ENCODE results near the gene ASXL1.
"Not testable (repeated sequence)": the region's sequence is repeated elsewhere in the genome, so short reads cannot be mapped to it uniquely, and the experiment has no call there.

The ASXL1 gene

DNA sequence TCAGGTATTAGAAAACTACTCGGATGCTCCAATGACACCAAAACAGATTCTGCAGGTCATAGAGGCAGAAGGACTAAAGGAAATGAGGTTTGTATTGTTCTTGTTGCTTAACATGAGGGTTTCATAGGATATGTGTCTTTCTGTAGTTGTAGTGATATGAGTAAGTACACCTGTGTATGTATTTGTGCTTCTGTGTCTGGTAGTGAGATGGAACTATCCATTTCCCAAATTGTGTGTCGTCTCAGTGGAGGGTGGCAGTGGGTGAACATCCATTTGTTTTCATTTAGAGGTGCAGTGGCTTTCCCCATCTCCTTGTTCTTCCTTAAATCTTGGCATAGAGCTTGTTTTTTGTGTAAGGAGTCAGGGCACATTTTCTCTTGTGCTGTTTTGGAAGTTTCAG lies 8.2 kb downstream of the ASXL1 start:
- DNase-seq (no peak), ATAC-seq (peak; percentile 91)
- no peaks in the 10 kb centered on the region for H3K27me3 Mint-ChIP-seq
- peaks cover 77% of the 10 kb centered on the region for H3K4me1 Mint-ChIP-seq
- H3K9me3 Mint-ChIP-seq, result no peaks in the 10 kb centered on the region
- peak overlapping the region; percentile 3 to 19 for H3K27ac Mint-ChIP-seq
- peak overlapping the region; percentile 19 to 43 for H3K4me3 Mint-ChIP-seq

DNA sequence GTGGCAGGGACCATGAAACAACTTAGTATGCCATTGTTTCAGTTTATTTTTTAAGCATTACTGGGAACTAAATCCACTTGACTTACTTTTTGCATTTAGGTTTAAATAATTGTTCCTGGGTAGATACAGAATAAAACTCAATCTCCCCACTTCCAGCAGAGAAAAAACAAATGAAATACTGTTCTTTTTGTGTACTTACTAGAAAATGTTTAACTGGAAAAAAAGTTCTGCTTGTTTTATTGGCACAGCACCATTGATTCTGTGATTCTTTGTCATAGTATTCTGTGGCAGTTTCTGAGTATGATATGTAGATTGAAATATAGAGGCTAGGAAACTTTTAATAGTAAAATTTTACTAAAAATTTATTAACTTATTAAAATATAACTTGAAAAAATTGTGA lies 10.2 kb downstream of the ASXL1 start:
- H3K27ac Mint-ChIP-seq, result no peak overlapping the region
- no peaks in the 10 kb centered on the region for H3K27me3 Mint-ChIP-seq
- H3K4me1 Mint-ChIP-seq, result peaks cover 58% of the 10 kb centered on the region
- DNase-seq (no peak), ATAC-seq (no peak)
- no peaks in the 10 kb centered on the region for H3K9me3 Mint-ChIP-seq
- H3K4me3 Mint-ChIP-seq, result no peak overlapping the region

DNA sequence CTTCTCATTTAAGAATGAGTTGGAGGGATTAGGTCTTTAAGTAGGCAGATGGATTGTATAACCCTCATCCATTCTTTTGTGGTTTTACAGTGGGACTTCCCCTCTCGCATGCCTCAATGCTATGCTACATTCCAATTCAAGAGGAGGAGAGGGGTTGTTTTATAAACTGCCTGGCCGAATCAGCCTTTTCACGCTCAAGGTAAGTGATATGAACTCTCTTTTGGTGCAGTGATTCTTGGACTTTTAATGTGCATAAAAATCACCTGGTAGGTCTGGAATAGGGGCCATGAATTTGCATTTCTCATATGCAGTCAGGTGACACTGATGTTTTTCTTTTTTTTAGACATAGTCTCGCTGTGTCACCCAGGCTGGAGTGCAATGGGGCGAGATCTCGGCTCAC lies 10.8 kb downstream of the ASXL1 start:
- no peaks in the 10 kb centered on the region for H3K27me3 Mint-ChIP-seq
- H3K4me1 Mint-ChIP-seq, result peaks cover 52% of the 10 kb centered on the region
- DNase-seq, result no peak
- ATAC-seq, result peak; percentile 41
- no peaks in the 10 kb centered on the region for H3K9me3 Mint-ChIP-seq
- H3K27ac Mint-ChIP-seq, result no peak overlapping the region
- no peak overlapping the region for H3K4me3 Mint-ChIP-seq

DNA sequence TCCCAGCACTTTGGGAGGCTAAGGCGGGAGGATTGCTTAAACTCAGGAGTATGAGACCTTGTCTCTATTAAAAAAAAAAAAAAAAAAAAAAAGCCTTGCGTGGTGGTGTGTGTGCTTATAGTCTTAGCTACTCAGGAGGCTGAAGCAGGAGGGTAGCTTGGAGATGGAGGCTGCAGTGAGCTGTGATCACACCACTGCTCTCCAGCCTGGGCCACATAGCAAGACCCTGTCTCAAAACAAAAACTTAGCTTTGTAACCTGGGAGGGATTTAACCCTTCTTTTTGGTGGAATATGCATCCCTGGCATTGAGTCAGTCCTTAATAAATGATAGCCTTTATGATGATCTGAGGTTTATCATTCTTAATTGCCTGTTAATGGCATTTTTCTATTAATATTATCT lies 12.8 kb downstream of the ASXL1 start:
- no peaks in the 10 kb centered on the region for H3K9me3 Mint-ChIP-seq
- ATAC-seq (no peak), DNase-seq (no peak)
- H3K4me3 Mint-ChIP-seq, result no peak overlapping the region
- peaks cover 33% of the 10 kb centered on the region for H3K4me1 Mint-ChIP-seq
- no peak overlapping the region for H3K27ac Mint-ChIP-seq
- H3K27me3 Mint-ChIP-seq, result no peaks in the 10 kb centered on the region

DNA sequence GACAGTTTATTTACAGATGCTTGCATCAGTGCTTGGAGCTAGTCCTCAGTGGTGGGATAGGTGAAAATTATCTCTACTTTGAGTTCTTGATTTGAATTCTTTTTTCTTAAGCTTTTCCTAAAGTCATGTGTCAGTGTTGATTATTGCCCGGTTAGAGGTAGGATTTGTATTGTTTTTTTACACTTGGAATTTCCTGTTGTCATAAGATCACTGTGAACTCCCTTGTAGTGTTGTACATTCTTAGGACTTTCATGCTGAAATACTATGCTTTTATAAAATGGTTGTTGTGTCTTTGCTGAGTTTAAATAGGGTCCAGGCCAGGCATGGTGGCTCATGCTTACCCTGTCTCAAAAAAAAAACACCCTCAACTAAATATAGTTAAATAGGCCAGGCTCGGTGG lies 20.3 kb downstream of the ASXL1 start:
- Mint-ChIP-seq H3K27ac (peak overlapping the region in 1 of 2 donors; percentile 36), H3K4me1 (peaks cover 10% of the 10 kb centered on the region), H3K9me3 (no peaks in the 10 kb centered on the region), H3K4me3 (no peak overlapping the region), H3K27me3 (no peaks in the 10 kb centered on the region)
- DNase-seq (no peak), ATAC-seq (no peak)

DNA sequence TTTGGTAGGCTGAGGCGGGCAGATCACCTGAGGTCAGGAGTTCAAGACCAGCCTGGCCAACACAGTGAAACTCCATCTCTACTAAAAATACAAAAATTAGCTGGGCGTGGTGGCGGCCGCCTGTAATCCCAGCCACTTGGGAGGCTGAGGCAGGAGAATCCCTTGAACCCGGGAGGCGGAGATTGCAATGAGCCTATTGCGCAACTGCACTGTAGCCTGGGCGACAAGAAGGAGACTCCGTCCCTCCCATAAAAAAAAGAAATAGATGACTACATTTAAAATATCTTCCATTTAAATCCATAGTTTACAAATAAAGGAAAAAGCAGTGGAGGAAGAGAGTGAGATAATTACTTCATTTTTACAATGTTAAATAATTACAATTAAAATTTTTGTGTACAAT lies 21.9 kb downstream of the ASXL1 start:
- H3K9me3 Mint-ChIP-seq, H3K27me3 Mint-ChIP-seq, H3K4me3 Mint-ChIP-seq, DNase-seq, ATAC-seq, H3K27ac Mint-ChIP-seq: not testable (repeated sequence)
- peaks cover 26% of the 10 kb centered on the region for H3K4me1 Mint-ChIP-seq

DNA sequence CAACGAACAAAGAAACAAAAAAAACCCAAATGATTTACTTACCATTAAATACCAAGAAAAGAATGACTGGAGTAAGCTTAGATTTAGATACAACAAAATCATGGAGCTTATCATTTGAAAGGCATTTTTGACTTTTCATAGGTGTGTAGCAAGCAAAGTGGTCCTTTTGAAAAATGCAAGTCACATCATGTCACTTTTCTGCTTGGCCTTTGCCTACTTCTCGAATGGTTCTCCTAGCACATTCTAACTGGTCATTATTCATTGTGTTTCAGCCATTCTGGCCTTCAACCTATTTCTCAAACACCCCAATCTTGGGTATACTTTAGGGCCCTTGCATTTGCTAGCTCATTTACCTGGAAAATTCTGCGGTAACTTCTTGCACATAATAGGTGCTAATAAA lies 22.6 kb downstream of the ASXL1 start:
- Mint-ChIP-seq H3K9me3 (no peaks in the 10 kb centered on the region), H3K27me3 (no peaks in the 10 kb centered on the region), H3K4me1 (peaks cover 32% of the 10 kb centered on the region), H3K4me3 (no peak overlapping the region), H3K27ac (no peak overlapping the region)
- DNase-seq, result no peak
- no peak for ATAC-seq

DNA sequence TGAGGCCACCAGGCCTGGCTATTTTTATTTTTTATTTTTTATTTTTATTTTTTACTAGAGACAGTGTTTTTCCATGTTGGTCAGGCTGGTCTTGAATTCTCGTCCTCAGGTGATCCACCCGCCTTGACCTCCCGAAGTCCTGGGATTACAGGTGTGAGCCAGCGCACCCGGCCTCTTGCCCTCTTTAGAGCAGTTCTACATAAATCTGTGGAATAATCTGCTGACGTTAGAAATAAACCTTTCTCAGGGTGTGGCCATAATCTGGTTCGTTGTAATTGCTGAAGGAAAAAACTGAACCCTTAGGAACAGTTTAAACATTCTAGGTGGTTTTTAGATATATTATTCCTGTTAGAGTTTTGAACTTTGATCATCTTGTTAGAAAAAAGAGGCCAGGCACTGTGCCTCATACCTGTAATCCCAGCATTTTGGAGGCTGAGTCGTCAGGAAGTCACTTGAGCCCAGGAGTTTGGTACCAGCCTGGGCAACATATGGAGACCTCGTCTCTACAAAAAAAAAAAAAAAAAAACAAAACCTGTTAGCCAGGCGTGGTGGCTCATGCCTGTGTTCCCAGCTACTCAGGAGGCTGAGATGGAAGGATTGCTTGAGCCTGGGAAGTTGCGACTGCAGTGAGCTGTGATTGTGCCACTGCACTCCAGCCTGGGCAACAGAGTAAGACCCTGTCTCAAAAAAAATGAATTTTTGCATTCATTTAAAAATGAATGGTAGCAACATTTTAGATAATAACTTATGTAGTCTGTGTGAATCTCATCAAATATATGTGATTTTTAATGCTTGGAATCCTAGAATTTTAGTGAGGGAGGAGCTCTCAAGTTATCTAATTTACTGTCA lies 24.2 kb downstream of the ASXL1 start:
- no peaks in the 10 kb centered on the region for H3K27me3 Mint-ChIP-seq
- DNase-seq, result no peak
- peaks cover 46% of the 10 kb centered on the region for H3K4me1 Mint-ChIP-seq
- no peaks in the 10 kb centered on the region for H3K9me3 Mint-ChIP-seq
- no peak overlapping the region for H3K4me3 Mint-ChIP-seq
- no peak overlapping the region for H3K27ac Mint-ChIP-seq
- no peak for ATAC-seq

DNA sequence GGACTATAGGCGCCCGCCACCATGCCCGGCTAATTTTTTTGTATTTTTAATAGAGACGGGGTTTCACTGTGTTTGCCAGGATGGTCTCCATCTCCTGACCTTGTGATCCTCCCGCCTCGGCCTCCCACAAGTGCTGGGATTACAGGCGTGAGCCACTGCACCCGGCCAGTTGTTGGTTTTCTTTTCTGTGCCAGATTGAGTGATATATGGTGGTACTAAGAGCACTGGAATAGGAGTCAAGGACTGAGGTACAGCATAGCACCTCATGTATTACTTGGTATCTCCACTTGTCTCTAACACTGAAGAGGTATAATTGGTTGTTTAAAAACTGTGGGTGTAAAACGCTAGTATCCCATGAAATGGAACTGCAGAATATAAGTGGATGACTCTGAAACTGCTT lies 25.3 kb downstream of the ASXL1 start:
- not testable (repeated sequence) for H3K27me3 Mint-ChIP-seq, H3K9me3 Mint-ChIP-seq, DNase-seq, H3K4me3 Mint-ChIP-seq, H3K27ac Mint-ChIP-seq, ATAC-seq
- peaks cover 47% of the 10 kb centered on the region for H3K4me1 Mint-ChIP-seq

DNA sequence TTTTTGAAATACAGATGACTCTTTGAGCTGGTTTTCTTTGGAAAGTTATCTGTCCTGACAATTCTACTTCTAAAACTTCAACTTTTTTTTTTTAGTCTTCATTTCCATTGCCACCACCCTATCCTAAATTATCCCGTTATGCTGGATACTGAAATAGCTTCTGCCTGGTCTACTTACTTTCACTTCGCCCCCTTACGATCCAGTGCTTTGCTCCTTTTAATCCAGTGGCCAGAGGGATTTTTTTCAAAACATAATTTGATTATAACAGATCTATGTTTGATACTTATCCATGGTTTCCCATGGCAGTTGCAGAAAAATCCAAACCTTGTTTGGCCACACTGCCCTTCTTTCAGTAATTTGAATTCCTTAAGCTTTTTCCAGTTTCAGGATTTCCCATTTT lies 27.4 kb downstream of the ASXL1 start:
- ATAC-seq, result no peak
- Mint-ChIP-seq H3K4me1 (peaks cover 57% of the 10 kb centered on the region), H3K9me3 (no peaks in the 10 kb centered on the region), H3K27me3 (no peaks in the 10 kb centered on the region), H3K27ac (no peak overlapping the region), H3K4me3 (no peak overlapping the region)
- no peak for DNase-seq

DNA sequence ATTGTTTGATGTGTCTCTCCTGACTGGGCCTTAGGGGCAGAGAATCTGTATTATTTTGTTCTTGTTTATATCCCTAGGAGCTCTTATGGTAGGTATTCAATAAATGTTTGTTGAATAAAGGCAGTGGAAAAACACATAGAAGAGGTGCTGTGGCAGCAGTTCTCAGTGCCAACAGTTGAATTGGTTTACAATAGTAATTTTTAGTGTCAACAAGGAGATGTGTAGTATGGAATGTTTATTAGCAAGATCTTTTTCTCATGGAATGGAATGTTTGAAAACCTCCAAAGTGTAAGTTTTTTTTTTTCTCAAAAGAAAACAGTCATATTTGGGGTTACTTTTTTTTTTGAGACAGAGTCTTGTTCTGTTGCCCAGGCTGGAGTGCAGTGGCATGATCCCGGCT lies 28.0 kb downstream of the ASXL1 start:
- Mint-ChIP-seq H3K9me3 (no peaks in the 10 kb centered on the region), H3K4me1 (peaks cover 57% of the 10 kb centered on the region), H3K27ac (peak overlapping the region in 1 of 2 donors; percentile 30), H3K4me3 (no peak overlapping the region), H3K27me3 (no peaks in the 10 kb centered on the region)
- DNase-seq (no peak), ATAC-seq (no peak)

DNA sequence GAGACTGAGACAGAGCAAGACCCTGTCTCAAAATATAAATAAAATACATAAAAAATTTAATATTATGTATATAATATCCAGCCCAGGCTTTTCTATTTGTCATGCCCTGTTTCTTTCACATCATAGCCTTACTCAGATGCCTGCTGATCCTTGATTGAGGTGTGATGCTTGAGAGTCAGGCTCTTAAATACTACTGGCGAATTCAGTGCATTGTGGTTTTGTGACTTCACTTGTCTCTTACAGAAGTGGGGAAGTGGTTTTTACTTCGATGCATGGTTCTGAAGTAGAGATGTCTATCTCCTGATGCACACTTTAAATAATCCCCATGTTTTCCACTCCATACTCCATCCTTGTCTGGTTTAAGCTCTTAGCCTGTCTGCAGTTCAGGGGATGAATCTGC lies 29.1 kb downstream of the ASXL1 start:
- peak in 1 of 2 donors; percentile 26 for DNase-seq
- Mint-ChIP-seq H3K27ac (no peak overlapping the region), H3K4me3 (no peak overlapping the region), H3K4me1 (peaks cover 57% of the 10 kb centered on the region), H3K9me3 (no peaks in the 10 kb centered on the region), H3K27me3 (no peaks in the 10 kb centered on the region)
- peak; percentile 96 for ATAC-seq

DNA sequence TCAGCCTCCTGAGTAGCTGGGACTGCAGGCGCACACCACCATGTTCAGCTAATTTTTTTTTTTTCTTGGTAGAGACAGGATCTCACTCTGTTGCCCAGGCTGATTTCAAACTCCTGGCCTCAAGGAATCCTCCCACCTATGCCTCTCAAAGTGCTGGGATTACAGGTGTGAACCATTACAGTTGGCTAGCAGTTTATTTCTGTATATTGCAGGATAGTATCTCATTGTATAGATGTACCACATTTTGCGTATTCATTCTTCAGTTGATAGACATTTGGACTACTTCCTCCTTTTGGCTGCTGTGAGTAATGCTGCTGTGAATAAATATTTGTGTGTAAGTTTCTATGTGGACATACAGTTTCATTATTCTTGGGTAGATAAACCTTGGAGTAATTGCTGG lies 32.9 kb downstream of the ASXL1 start:
- ATAC-seq (no peak), DNase-seq (no peak)
- no peaks in the 10 kb centered on the region for H3K27me3 Mint-ChIP-seq
- no peak overlapping the region for H3K27ac Mint-ChIP-seq
- no peaks in the 10 kb centered on the region for H3K9me3 Mint-ChIP-seq
- peaks cover 27% of the 10 kb centered on the region for H3K4me1 Mint-ChIP-seq
- no peak overlapping the region for H3K4me3 Mint-ChIP-seq

DNA sequence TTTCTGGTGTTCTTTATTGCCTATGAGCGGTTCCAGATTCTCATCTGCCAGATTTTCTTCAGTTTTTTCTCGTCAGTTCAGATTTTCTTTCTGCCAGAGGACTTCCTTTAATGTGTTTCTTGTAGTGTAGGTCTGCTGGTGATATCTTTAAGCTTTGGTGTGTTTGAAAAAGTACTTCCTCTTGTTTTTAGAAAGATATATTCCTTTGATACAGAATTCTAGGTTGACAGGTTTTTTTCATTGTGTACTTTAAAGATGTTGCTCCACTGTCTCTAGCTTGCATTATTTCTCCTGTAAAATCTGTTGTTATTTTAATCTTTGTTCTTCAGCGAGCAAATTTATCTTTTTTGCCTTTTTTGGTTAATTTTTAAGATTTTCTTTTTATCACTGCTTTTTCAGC lies 36.9 kb downstream of the ASXL1 start:
- DNase-seq (no peak), ATAC-seq (no peak)
- H3K4me3 Mint-ChIP-seq, result no peak overlapping the region
- no peak overlapping the region for H3K27ac Mint-ChIP-seq
- H3K27me3 Mint-ChIP-seq, result no peaks in the 10 kb centered on the region
- peaks cover 11% of the 10 kb centered on the region for H3K4me1 Mint-ChIP-seq
- no peaks in the 10 kb centered on the region for H3K9me3 Mint-ChIP-seq

DNA sequence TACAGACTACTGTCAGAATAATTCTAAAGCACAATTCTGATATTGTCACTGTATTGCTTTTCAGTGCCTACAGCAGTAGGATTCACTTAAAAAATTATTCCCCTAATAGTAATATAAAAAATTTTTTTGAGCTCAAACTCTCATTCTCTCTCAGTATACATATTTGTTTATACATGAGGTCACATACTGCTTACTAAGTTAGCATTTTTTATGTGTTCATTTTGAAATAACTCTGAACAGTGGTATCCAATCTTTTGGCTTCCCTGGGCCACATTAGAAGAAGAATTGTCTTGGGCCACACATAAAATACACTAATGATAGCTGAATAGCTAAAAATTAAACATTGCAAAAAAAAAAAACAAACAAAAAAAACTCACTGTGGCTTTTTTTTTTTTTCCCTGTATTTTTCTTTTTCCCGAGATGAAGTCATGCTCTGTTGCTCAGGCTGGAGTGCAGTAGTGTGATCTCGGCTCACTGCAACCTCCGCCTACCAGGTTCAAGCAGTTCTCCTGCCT lies 38.6 kb downstream of the ASXL1 start:
- Mint-ChIP-seq H3K4me3 (no peak overlapping the region), H3K9me3 (no peaks in the 10 kb centered on the region), H3K27ac (no peak overlapping the region), H3K4me1 (peaks cover 25% of the 10 kb centered on the region), H3K27me3 (no peaks in the 10 kb centered on the region)
- DNase-seq (no peak), ATAC-seq (no peak)

DNA sequence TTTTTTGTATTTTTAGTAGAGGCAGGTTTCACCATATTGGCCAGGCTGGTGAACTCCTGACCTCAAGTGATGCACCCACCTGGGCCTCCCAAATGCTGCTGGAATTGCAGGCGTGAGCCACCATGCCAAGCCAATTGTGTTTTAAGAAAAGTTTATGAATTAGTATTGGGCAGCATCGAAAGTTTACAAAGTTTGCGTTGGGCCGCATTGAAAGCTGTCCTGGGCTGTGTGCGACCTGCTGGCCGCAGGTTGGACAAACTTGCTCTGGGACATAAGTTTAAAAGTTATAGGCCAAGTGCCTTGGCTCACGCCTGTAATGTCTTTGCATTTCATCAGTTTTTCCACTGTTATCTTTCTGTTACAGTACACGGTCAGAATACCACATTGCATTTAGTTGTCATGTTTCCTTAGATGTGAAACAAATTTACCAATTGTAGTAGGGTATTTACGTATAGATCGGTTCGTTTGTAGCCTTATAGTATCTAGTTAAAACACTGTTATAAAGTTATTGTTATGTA lies 39.5 kb downstream of the ASXL1 start:
- no peaks in the 10 kb centered on the region for H3K9me3 Mint-ChIP-seq
- no peaks in the 10 kb centered on the region for H3K27me3 Mint-ChIP-seq
- no peak for DNase-seq
- H3K4me1 Mint-ChIP-seq, result peaks cover 25% of the 10 kb centered on the region
- no peak overlapping the region for H3K27ac Mint-ChIP-seq
- no peak for ATAC-seq
- H3K4me3 Mint-ChIP-seq, result no peak overlapping the region

Data from stimulated activated naive CD8-positive, alpha-beta T cell treated with anti-CD3 and anti-CD28 coated beads, Interleukin-15, amount 100 ng/mL, for 72 hours (primary cell).